ENCODE measurements around the gene HYAL3. TPM values are rescaled to one million over a fixed set of nuclear protein-coding genes. Genes with fewer than 3 reads are reported as not detected.

HYAL3 gene
- total and polyA plus RNA-seq, 2 of the 8 experiments (the other 6 are each of a cell fraction or from before 2014, with no cell fraction given) = 3.2 to 12.2 TPM

- H2BK20ac ChIP-seq (ENCODE audit: low read length) = no peak overlapping the region
- H3K36me3 ChIP-seq (ENCODE audit: control insufficient read depth in 2 of 4, insufficient read depth in 4 of 4, low read length in 3 of 4) = peaks cover 0 to 2% (median 0%) of the 10 kb centered on the region in 4 experiments; a peak in 2 of 8 replicates
- no peak overlapping the region for H2AK5ac ChIP-seq (ENCODE audit: low read depth, low read length)
- H3K9ac ChIP-seq (replicated peaks in 1 of 4; ENCODE audit: extremely low read depth in 1 of 4, low read depth in 3 of 4, low read length in 3 of 4) = peak overlapping the region; percentile 68 to 88 (median 82)
- peaks cover 0 to 28% of the 10 kb centered on the region in 2 experiments; a peak in 2 of 4 replicates for H3K79me2 ChIP-seq (ENCODE audit: control insufficient read depth in 1 of 2, insufficient read depth in 2 of 2, low read length in 2 of 2)
- H3K4ac ChIP-seq (replicated peaks; ENCODE audit: insufficient read length, low read depth, low read length) = peak overlapping the region; percentile 29
- 1% methylated on average over 76 of the region's 79 CpGs; no CpG with 5 or more reads in 1 of the 2 experiments for WGBS, 2 experiments (ENCODE audit: extremely low coverage in 1 of 2, insufficient coverage in 1 of 2, insufficient read length in 1 of 2, insufficient replicate concordance in 2 of 2, low coverage in 1 of 2, low lambda C conversion rate in 2 of 2, missing lambda C conversion rate in 1 of 2)
- peak overlapping the region; percentile 79 for H3K56ac ChIP-seq (replicated peaks; ENCODE audit: insufficient read length, low read depth, low read length)
- peak overlapping the region; percentile 72 to 96 (median 88) for H3K4me3 ChIP-seq (ENCODE audit: extremely low read depth in 1 of 4, insufficient read depth in 2 of 4, low read depth in 3 of 4, low read length in 4 of 4)
- H2BK15ac ChIP-seq (ENCODE audit: low read length) = no peak overlapping the region
- H4K5ac ChIP-seq (ENCODE audit: insufficient read length, low read depth, low read length) = peak overlapping the region; percentile 89
- peaks cover 0 to 15% (median 14%) of the 10 kb centered on the region in 4 experiments; a peak in 5 of 7 replicates for H3K4me1 ChIP-seq (replicated peaks in 1 of 4; ENCODE audit: control insufficient read depth in 3 of 4, insufficient read depth in 4 of 4, low read length in 3 of 4)
- H2BK12ac ChIP-seq (ENCODE audit: low read depth, low read length) = peak overlapping the region; percentile 46; the same call in 1 of the 2 replicates
- ChIA-PET POLR2A (ENCODE audit: partially characterized antibody) (interaction anchor here (0.7 to 4.4 kb wide), 23 partner anchors 8 to 233 kb away, joined by 3 to 40 read pairs (median 5); partner anchors contain the start of genes CYB561D2, HEMK1, HYAL2 and HYAL3), CTCF (ENCODE audit: partially characterized antibody) (interaction anchor here (0.7 to 7.7 kb wide), 17 partner anchors 9 to 1052 kb away, joined by 3 to 60 read pairs (median 4); partner anchors contain the start of genes CISH, HYAL1, HYAL2 and HYAL3)
- H2BK5ac ChIP-seq (ENCODE audit: low read depth, low read length) = peak overlapping the region; percentile 86; the same call in 1 of the 2 replicates
- no peak overlapping the region for H2BK120ac ChIP-seq (replicated peaks; ENCODE audit: low read depth, low read length)
- peaks cover 20 to 44% (median 37%) of the 10 kb centered on the region in 4 experiments for H3K27me3 ChIP-seq (replicated peaks in 1 of 4; ENCODE audit: control insufficient read depth in 3 of 4, extremely low read depth in 1 of 4, insufficient read depth in 3 of 4, low read length in 3 of 4)
- peak overlapping the region; percentile 93 for H4K91ac ChIP-seq (replicated peaks; ENCODE audit: insufficient read length, low read length)
- no peak overlapping the region for H3K23ac ChIP-seq (ENCODE audit: insufficient read length)
- H3K79me1 ChIP-seq (ENCODE audit: low read depth, low read length) = peaks cover 6% of the 10 kb centered on the region; the same call in 1 of the 2 replicates
- H3K18ac ChIP-seq (ENCODE audit: extremely low read depth, low read length) = peak overlapping the region; percentile 61
- H3K27ac ChIP-seq (ENCODE audit: low read depth, low read length) = peak overlapping the region; percentile 72; the same call in 1 of the 2 replicates
- FAIRE-seq = no peak
- peaks cover 18% of the 10 kb centered on the region for H3K23me2 ChIP-seq (ENCODE audit: low read depth, low read length)
- H3K4me2 ChIP-seq (ENCODE audit: insufficient read depth in 1 of 2, low read depth in 2 of 2, low read length in 2 of 2) = peak overlapping the region; percentile 95 to 98
- H2AFZ ChIP-seq (ENCODE audit: low read length) = 0 out of 2 replicates have a peak overlapping the region, but pooled peaks have one; percentile 2
- H4K8ac ChIP-seq (ENCODE audit: extremely low read depth, insufficient read depth, low read length) = peak overlapping the region; percentile 93
- peak; percentile 96 to 99 for DNase-seq (ENCODE audit: low read depth in 1 of 2, low spot score in 2 of 2)
- no peaks in the 10 kb centered on the region for H3K9me3 ChIP-seq (ENCODE audit: insufficient read depth in 2 of 2, low read depth in 1 of 2, low read length in 1 of 2)
- peaks cover 0 to 10% of the 10 kb centered on the region in 2 experiments for H4K20me1 ChIP-seq (replicated peaks in 1 of 2; ENCODE audit: control insufficient read depth in 1 of 2, insufficient read depth in 2 of 2, low read length in 2 of 2)
- H3K14ac ChIP-seq (ENCODE audit: insufficient read length) = no peak overlapping the region
- TF ChIP-seq CHD2 (IDR thresholded peaks at IDR 0.05; ENCODE audit: low read length) (no peak), MAFK (IDR thresholded peaks at IDR 0.05; ENCODE audit: low read depth, low read length) (no peak), MAX (IDR thresholded peaks at IDR 0.05) (peak; percentile 77), KDM1A (IDR thresholded peaks at IDR 0.05; ENCODE audit: borderline replicate concordance, low read length) (no peak), CBX5 (IDR thresholded peaks at IDR 0.05; ENCODE audit: low read depth, low read length) (no peak), RXRA (IDR thresholded peaks at IDR 0.05; ENCODE audit: insufficient read depth, low read depth, low read length) (no peak), ZNF274 (IDR thresholded peaks at IDR 0.05; ENCODE audit: borderline replicate concordance, extremely low read depth, low read length) (no peak), BACH1 (IDR thresholded peaks at IDR 0.05; ENCODE audit: low read length) (peak; percentile 70)
These were observed 38.1 kb upstream of the HYAL3 start for GRCh38 chr3:50337175-50337861.

Measured in H1 (cell line).